Smooth muscle cell (in vitro differentiated cells): Measurements from ENCODE around the gene STAG1. TPM values are rescaled to one million over a fixed set of nuclear protein-coding genes. Genes with fewer than 3 reads are reported as not detected.

Experiments used
- DNase-seq: peaks from one replicate; lab custom pipeline; 2025; ENCODE audit not compliant: unreplicated experiment; lab: John Stamatoyannopoulos, UW
- H2AFZ ChIP-seq: fragments of 200-600 bp; sonication (generic); 2 replicates; pipeline ENCODE4 v1.6.0; 2016; ENCODE audit warnings: antibody characterized with exemption, low read depth, mild to moderate bottlenecking
- H3F3A ChIP-seq: fragments of 200-600 bp; sonication (generic); 2 replicates; pipeline ENCODE4 v1.6.0; 2017; ENCODE audit warnings: antibody characterized with exemption, low read depth
- H3K27ac ChIP-seq: fragments of 200-600 bp; sonication (generic); 2 replicates; pipeline ENCODE4 v1.5.1; 2016; ENCODE audit warnings: low read depth, mild to moderate bottlenecking
- H3K27me3 ChIP-seq: fragments of 200-600 bp; sonication (generic); 2 replicates; pipeline ENCODE4 v1.6.1; 2016; ENCODE audit warnings: low read depth, mild to moderate bottlenecking
- H3K36me3 ChIP-seq: fragments of 200-600 bp; sonication (generic); 2 replicates; pipeline ENCODE4 v1.5.1; 2016; ENCODE audit warnings: low read depth
- H3K4me1 ChIP-seq: fragments of 200-600 bp; sonication (generic); 2 replicates; pipeline ENCODE4 v1.5.1; 2016; ENCODE audit warnings: low read depth
- H3K4me2 ChIP-seq: fragments of 200-600 bp; sonication (generic); 2 replicates; pipeline ENCODE4 v1.6.0; 2016; ENCODE audit warnings: mild to moderate bottlenecking
- H3K4me3 ChIP-seq: fragments of 200-600 bp; sonication (generic); 2 replicates; pipeline ENCODE4 v1.5.1; 2016; ENCODE audit warnings: mild to moderate bottlenecking
- H3K79me2 ChIP-seq: fragments of 200-600 bp; sonication (generic); 2 replicates; pipeline ENCODE4 v1.6.0; 2016; ENCODE audit warnings: low read depth, mild to moderate bottlenecking
- H3K9ac ChIP-seq: fragments of 200-600 bp; sonication (generic); 2 replicates; pipeline ENCODE4 v1.6.0; 2016; ENCODE audit warnings: low read depth
- H3K9me3 ChIP-seq: fragments of 200-600 bp; sonication (generic); replicated peaks from 2 replicates; pipeline ENCODE4 v1.5.1; 2016; ENCODE audit warnings: low read depth
- H4K20me1 ChIP-seq: fragments of 200-600 bp; sonication (generic); 2 replicates; pipeline ENCODE4 v1.6.0; 2016; ENCODE audit warnings: low read depth
- WGBS: methylation state at CpG from one replicate; pipeline ENCODE4 v1.1.7; 2016; ENCODE audit warnings: low lambda C conversion rate; 5-methylcytosine and 5-hydroxymethylcytosine counted together
- polyA plus RNA-seq: library from polyadenylated mRNA; unstranded; fragments of >200 nt; fragmentation: Nextera tagmentation; extraction: Ambion mirVana; gene quantifications from 2 replicates; pipeline ENCODE4 v1.2.1, GENCODE V29; 2016
- total RNA-seq: library from RNA; depleted of rRNA; stranded (reverse); fragments of >200 nt; gene quantifications from 2 replicates; pipeline ENCODE4 v1.2.3, GENCODE V29; 2014
- TF ChIP-seq, protein P1 (sequence below): fragments of 200-600 bp; sonication (generic); IDR thresholded peaks from 2 replicates; pipeline ENCODE4 v1.5.1; 2017; ENCODE audit warnings: borderline replicate concordance, mild to moderate bottlenecking, antibody characterized with exemption; ENCODE audit not compliant: insufficient read depth, poor library complexity, severe bottlenecking

STAG1 gene
- total and polyA plus RNA-seq, 2 experiments from 2014 or later = 14.6 to 29.5 TPM

- Histone ChIP-seq H4K20me1 (peaks cover 17% of the 10 kb centered on the region), H3K4me3 (no peak overlapping the region), H3K9ac (no peak overlapping the region), H3K27me3 (no peaks in the 10 kb centered on the region), H3K4me1 (no peaks in the 10 kb centered on the region), H3K9me3 (no peaks in the 10 kb centered on the region), H3F3A (no peaks in the 10 kb centered on the region), H3K36me3 (no peaks in the 10 kb centered on the region), H2AFZ (no peak overlapping the region), H3K79me2 (no peaks in the 10 kb centered on the region), H3K4me2 (no peak overlapping the region), H3K27ac (no peak overlapping the region)
- DNase-seq = no peak
- TF ChIP-seq, protein P1, sequence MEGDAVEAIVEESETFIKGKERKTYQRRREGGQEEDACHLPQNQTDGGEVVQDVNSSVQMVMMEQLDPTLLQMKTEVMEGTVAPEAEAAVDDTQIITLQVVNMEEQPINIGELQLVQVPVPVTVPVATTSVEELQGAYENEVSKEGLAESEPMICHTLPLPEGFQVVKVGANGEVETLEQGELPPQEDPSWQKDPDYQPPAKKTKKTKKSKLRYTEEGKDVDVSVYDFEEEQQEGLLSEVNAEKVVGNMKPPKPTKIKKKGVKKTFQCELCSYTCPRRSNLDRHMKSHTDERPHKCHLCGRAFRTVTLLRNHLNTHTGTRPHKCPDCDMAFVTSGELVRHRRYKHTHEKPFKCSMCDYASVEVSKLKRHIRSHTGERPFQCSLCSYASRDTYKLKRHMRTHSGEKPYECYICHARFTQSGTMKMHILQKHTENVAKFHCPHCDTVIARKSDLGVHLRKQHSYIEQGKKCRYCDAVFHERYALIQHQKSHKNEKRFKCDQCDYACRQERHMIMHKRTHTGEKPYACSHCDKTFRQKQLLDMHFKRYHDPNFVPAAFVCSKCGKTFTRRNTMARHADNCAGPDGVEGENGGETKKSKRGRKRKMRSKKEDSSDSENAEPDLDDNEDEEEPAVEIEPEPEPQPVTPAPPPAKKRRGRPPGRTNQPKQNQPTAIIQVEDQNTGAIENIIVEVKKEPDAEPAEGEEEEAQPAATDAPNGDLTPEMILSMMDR = no peak
- 33% methylated on average over 4 of the region's 4 CpGs for WGBS
These were observed 208.8 kb downstream of the STAG1 start for GRCh38 chr3:136543385-136543784.

- Histone ChIP-seq H3K4me3 (no peak overlapping the region), H3F3A (no peaks in the 10 kb centered on the region), H3K9me3 (no peaks in the 10 kb centered on the region), H3K27ac (no peak overlapping the region), H3K4me1 (no peaks in the 10 kb centered on the region), H2AFZ (no peak overlapping the region), H3K27me3 (no peaks in the 10 kb centered on the region), H3K79me2 (peaks cover 19% of the 10 kb centered on the region), H3K4me2 (no peak overlapping the region), H4K20me1 (no peaks in the 10 kb centered on the region), H3K9ac (no peak overlapping the region), H3K36me3 (no peaks in the 10 kb centered on the region)
- 93% methylated on average over 3 of the region's 3 CpGs for WGBS
- DNase-seq = no peak
- TF ChIP-seq, protein P1 = no peak
These were observed 216.3 kb downstream of the STAG1 start for GRCh38 chr3:136535906-136536305.

DNA sequence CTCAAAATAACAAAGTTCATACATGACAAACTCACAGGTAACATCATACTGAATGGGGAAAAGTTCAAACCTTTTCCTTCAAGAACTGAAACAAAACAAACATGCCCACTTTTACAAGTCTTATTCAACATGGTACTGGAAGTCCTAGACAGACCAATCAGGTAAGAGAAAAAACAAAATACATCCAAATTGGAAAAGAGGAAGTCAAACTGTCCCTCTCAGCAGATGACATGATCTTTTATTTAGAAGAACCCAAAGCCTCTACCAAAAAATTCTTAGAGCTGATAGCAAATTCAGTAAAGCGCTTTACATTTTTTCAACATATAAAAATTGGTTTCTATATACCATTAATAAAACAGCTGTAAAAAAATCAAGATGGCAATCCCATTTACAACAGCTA, 219.4 kb downstream of the STAG1 start:
- Histone ChIP-seq H3K9me3 (no peaks in the 10 kb centered on the region), H3K4me3 (no peak overlapping the region), H4K20me1 (peaks cover 8% of the 10 kb centered on the region), H3K79me2 (peaks cover 47% of the 10 kb centered on the region), H3K27ac (no peak overlapping the region), H3K9ac (no peak overlapping the region), H3K36me3 (no peaks in the 10 kb centered on the region), H3K4me2 (no peak overlapping the region), H3K4me1 (no peaks in the 10 kb centered on the region), H3K27me3 (no peaks in the 10 kb centered on the region), H3F3A (no peaks in the 10 kb centered on the region), H2AFZ (no peak overlapping the region)
- TF ChIP-seq, protein P1 = no peak
- WGBS = 100% methylated on average over 1 of the region's 1 CpG
- DNase-seq = no peak

DNA sequence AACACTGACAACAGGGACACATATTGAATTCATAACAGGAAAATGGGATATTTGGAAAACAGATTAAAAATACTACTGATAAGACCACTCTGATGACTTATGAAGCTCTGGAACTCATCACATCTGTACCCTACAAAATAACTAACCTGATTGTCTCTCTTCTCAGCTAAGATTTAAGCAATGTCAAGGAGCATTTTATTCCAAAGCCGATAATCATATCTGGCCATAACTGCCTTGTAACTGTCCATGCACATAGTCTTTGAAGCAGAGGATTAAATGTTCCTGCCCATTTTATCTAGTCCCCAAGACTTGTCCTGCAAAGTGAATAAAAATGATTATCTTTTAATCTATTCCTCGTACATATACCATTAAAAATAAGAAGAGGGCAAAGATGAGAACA, 234.1 kb downstream of the STAG1 start:
- Histone ChIP-seq H3K27me3 (no peaks in the 10 kb centered on the region), H3F3A (no peaks in the 10 kb centered on the region), H3K36me3 (peaks cover 7% of the 10 kb centered on the region), H3K4me1 (no peaks in the 10 kb centered on the region), H3K79me2 (peaks cover 10% of the 10 kb centered on the region), H2AFZ (no peak overlapping the region), H3K9ac (no peak overlapping the region), H4K20me1 (no peaks in the 10 kb centered on the region), H3K9me3 (no peaks in the 10 kb centered on the region), H3K4me2 (no peak overlapping the region), H3K27ac (no peak overlapping the region), H3K4me3 (no peak overlapping the region)
- no peak for DNase-seq
- 82% methylated on average over 2 of the region's 2 CpGs for WGBS
- TF ChIP-seq, protein P1 = no peak
